Nucleus accumbens (tissue), 56 donors: ENCODE measurements around the gene PINLYP.
A peak's percentile ranks its signal among the peaks of the same experiment; 100 is the strongest.

Experiments
- DNase-seq, 56 donors: peaks; one replicate each; lab custom pipeline; 2025; lab: John Stamatoyannopoulos, UW

PINLYP gene

GRCh38 chr19:43623889-43624670 is 48.5 kb downstream of the PINLYP start:
- no peak for DNase-seq

GRCh38 chr19:43624933-43625332 is 49.3 kb downstream of the PINLYP start:
- peak in 2 of 56 donors; percentile 3 to 6 for DNase-seq

GRCh38 chr19:43625918-43626579 is 50.4 kb downstream of the PINLYP start:
- peak in 13 of 56 donors; percentile 3 to 34 (median 15) for DNase-seq

- no peak for DNase-seq
Measured at GRCh38 chr19:43626838-43627237, 51.2 kb downstream of the PINLYP start.

GRCh38 chr19:43628646-43629326 is 53.2 kb downstream of the PINLYP start:
- peak in 12 of 56 donors; percentile 3 to 47 (median 23) for DNase-seq

GRCh38 chr19:43631491-43631890 is 55.9 kb downstream of the PINLYP start:
- no peak for DNase-seq
